Cardiac septum (tissue), 1 donor: Measurements from ENCODE around the gene DDHD1. TPM values are rescaled to one million over a fixed set of nuclear protein-coding genes. Genes with fewer than 3 reads are reported as not detected.
"Not testable (repeated sequence)": the region's sequence is repeated elsewhere in the genome, so short reads cannot be mapped to it uniquely, and the experiment has no call there.

Source experiments
- DNase-seq: peaks from one replicate; pipeline ENCODE4 v3.0.0-alpha.2; 2020; ENCODE audit warnings: low spot score
- intact Hi-C: fragments of 100-400 bp; cut with DNase I; formaldehyde crosslinking; loops from one replicate; pipeline ENCODE4 v1.14.0; 2022
- total RNA-seq: library from RNA; stranded (reverse); fragmentation: NEBNext Ultra II Directional; extraction: Animal tissue kit (Norgen Biotek cat#: 25700); gene quantifications from one replicate; pipeline ENCODE4 v1.2.1, GENCODE V29; 2021
- donor health status: DM: no; HTN: no; CAD: no.

The DDHD1 gene
- total RNA-seq, 1 donor from 2014 or later, result 8.3 TPM

DNA sequence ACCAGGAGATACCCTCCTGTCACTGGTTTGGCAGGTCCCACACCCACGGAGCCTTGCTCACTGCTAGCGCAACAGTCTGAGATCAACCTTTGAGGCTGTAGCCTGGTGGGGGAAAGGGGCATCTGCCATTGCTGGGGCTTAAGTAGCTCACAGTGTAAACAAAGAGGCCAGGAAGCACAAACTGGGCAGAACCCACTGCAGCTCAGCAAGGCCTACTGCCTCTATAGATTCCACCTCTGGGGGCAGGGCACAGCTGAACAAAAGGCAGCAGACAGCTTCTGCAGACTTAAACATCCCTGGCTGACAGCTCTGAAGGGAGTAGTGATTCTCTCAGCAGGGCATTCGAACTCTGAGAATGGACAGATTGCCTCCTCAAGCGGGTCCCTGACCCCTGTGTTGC lies 35.6 kb downstream of the DDHD1 start:
- intact Hi-C loops, DNase-seq: not testable (repeated sequence)

- no peak for DNase-seq
Measured at GRCh38 chr14:53113989-53114388, 39.1 kb downstream of the DDHD1 start.

GRCh38 chr14:53110096-53110495 lies 43.0 kb downstream of the DDHD1 start:
- intact Hi-C loops, result no loop called here

More at GRCh38 chr14:53113989-53114388, 39.1 kb downstream of the DDHD1 start:
- intact Hi-C loops, result no loop called here

GRCh38 chr14:53109105-53110041 lies 43.8 kb downstream of the DDHD1 start:
- intact Hi-C loops, result no loop called here
- no peak for DNase-seq

More at GRCh38 chr14:53110096-53110495, 43.0 kb downstream of the DDHD1 start:
- no peak for DNase-seq

DNA sequence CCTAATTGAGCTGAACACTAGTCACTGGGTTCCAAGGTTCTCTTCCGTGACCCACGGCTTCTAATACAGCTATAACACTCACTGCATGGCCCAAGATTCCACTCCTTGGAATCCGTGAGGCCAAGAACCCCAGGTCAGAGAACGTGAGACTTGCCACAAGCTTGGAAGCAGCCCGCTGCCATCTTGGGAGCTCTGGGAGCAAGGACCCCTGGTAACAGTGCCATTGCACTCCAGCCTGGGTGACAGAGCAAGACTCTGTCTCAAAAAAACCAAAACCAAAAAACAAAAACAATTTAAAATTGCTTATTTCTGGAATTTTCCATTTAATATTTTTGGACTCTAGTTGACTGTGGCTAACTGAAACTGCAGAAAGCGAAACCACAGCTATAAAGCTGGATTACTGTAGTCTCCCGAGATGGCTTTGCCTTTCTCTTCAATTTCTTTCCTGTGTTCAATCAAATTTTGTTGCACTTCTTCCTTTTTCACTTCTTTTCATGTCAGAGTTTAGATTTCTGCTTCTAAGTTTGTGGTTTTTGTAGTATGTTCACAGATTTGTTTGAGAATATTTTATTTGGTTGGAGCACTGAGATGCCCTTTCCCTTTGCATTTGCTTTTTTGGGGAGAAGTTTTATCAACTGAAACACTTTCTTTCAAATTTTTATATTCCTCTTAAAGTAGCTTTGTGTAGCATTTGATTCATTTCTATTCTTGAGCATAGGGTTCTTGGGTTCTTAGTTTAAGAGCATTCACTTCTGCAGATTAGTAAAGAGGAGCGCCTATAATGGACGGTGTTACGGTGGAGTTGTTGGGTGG lies 44.6 kb downstream of the DDHD1 start:
- intact Hi-C loops, result no loop called here
- DNase-seq, result no peak

DNA sequence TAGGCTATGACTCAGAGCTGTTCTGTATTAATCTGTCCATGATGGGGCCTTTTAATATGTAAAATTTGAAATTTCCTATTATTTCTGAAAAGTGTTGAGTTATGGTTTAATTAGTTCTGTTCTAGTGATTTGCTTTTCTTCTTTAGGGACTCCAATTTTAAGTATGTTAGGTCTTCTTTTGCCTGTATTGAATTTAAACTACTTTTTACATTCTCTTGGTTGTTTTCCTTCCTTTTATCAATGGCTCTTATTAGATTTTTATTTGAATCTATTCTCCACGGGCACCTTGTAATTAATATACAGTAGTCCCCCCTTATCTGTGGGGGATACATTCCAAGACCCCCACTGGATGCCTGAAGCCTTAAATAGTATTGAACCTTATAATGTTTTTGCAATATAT lies 46.4 kb downstream of the DDHD1 start:
- no peak for DNase-seq
- intact Hi-C loops, result no loop called here

GRCh38 chr14:53103636-53104340 lies 49.3 kb downstream of the DDHD1 start:
- no peak for DNase-seq
- intact Hi-C loops, result no loop called here

DNA sequence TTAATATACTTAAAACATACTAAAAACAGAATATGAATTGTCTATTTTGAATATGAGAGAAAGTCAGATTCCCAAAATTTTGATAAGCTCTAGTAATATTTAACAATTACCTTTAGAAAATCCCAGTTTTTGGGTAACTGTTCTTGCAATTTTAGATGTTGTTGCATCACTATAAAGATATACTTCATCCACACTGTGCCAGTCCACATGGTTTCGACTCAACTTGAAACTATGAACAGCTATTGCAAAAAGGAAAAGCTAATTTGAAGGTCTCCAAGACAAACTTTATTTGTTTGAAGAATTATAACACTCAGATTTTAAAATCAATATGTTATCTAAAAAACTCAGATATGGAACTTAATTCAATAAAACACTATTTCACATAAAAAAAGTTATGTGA lies 59.9 kb downstream of the DDHD1 start:
- no peak for DNase-seq
- intact Hi-C loops, result no loop called here

- intact Hi-C loops, result no loop called here
- no peak for DNase-seq
Measured at GRCh38 chr14:53090853-53091252, 62.3 kb downstream of the DDHD1 start.

DNA sequence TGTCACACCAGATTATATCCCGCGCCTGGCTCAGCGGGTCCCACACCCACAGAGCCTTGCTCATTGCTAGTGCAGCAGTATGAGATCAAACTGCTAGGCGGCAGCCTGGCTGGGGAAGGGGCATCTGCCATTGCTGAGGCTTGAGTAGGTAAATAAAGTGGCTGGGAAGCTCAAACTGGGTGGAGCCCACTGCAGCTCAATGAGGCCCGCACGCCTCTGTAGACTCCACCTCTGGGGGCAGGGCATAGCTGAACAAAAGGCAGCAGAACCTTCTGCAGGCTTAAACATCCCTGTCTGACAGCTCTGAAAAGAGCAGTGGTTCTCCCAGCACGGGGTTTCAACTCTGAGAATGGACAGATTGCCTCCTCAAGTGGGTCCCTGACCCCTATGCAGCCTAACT lies 68.2 kb downstream of the DDHD1 start:
- DNase-seq, intact Hi-C loops: not testable (repeated sequence)

GRCh38 chr14:53064475-53064874 lies 88.6 kb downstream of the DDHD1 start:
- DNase-seq, result no peak
- intact Hi-C loops, result no loop called here

DNA sequence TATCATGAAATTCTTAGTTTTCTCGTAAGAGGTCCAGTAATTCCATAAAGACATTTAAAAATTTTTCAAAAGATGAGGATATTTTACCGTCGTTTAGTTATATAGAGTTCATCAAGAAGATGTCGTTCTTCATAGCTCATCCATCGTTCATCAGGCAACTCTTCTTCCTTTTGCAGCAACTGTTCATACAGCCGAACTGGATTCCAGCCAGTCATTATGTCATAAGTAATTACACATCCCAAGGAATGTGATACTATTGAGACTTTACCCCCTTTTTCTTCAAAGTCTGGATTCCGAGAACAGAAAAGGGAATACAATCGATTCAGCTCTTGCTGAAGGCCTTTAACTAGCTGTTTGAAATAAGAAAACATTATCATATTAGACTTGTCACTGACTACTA lies 90.3 kb downstream of the DDHD1 start:
- no peak for DNase-seq
- intact Hi-C loops, result no loop called here

DNA sequence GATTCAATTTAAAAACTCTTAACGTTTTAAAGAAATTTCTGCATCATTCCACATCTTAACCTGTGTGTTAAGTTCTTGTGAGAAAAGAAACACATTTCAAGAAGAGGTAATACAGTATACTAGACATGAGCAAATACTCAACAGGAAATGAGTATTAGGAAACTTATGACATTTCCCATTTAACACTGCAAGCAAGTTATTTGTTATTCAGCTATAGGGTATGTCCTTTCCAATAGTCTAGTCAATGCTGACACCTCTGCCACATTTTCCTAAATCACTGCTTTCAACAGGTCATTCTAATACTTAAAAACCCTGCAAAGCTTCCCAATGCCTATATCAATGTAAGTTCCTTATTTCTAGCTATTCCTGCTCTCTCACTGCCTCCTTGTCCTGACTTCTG lies 93.1 kb downstream of the DDHD1 start:
- intact Hi-C loops, result no loop called here
- DNase-seq, result no peak

GRCh38 chr14:53055003-53055402 lies 98.1 kb downstream of the DDHD1 start:
- intact Hi-C loops, result loop anchor here (5.0 kb wide), 1 partner anchor 233 kb away; no protein-coding TSS in a partner anchor
- DNase-seq, result no peak

DNA sequence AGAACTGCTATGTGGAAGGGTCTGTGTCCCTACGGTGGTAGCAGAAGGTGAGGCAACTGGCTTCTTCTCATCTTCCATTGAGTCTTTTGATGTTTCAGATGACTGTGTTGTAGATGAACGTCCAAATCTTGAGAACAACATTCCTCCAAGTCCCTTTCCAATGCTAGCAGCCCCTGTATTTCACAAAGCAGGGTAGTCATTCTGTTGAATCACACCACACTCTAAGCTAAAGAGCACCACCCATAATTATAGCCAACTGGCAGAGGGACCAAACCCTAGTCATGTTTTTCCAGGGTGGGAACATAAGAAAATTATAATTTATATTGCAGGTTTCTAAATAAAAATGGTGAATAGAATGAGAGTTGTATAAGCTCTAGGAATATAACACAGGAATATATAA lies 98.7 kb downstream of the DDHD1 start:
- intact Hi-C loops, result no loop called here
- no peak for DNase-seq

- DNase-seq, result no peak
Measured at GRCh38 chr14:53048631-53049030, 104.5 kb downstream of the DDHD1 start.

DNA sequence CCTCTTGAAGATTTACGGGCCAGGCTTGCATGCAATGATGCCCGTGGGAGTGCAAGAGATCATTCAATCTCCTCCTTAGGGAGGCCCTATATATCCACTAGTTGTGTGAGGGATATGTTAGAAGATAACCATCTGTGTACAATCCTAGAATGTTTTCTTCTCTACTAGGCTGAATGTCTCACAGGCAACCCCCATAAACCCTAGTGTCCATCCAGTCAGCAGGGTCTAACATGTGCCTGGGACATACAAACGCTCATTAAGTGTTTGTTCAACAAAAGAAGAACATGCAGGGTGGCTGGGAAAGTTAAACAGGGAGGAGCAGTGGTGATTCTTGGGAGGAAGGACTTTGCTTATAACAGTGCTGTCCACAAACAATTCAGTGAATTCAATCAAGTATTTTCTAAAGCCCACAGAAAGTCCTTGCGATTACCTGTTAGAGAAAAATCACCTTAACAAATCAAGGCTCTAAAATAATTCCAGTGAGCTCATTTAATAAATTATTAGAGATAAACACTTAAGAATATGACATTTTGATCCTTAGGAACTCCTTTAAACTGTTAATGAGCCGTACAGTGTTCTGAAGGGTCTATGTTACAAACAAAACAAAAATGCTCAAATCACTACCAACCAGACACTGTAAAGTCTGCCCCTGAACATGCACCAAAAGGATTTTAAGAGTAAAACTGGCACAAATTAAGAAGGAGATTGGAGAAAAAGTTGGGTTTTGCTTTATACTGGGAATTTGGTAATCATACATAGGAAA lies 105.6 kb downstream of the DDHD1 start:
- intact Hi-C loops, result loop anchor here (5.0 kb wide), 1 partner anchor 85 kb away; no protein-coding TSS in a partner anchor
- no peak for DNase-seq

More at GRCh38 chr14:53048631-53049030, 104.5 kb downstream of the DDHD1 start:
- intact Hi-C loops, result loop anchor here (5.0 kb wide), 1 partner anchor 86 kb away; no protein-coding TSS in a partner anchor

DNA sequence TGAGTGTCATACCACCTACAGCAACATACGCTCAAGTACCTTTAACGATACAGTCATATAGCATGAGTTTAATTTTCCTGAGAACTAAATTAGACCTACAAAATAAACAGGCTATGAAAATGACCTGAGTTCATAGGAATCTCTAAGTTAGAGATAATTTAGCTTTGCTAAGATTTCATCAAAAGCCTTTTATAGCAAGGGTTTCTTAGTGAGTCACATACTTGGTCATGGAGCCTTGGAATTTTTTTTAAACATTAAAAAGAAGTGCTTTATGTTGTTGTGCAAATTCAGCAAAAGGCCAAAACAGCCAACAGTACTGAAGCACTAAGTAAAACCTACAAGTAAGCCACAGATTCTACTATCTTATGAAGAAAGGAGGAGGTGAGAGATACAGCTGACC lies 108.6 kb downstream of the DDHD1 start:
- intact Hi-C loops, result loop anchor here (5.0 kb wide), 2 partner anchors 92 to 108 kb away; partner anchors contain the start of genes DDHD1 and FERMT2
- no peak for DNase-seq
